GM23338 (cell line): ENCODE results near the gene WBP2. TPM values are rescaled to one million over a fixed set of nuclear protein-coding genes. Genes with fewer than 3 reads are reported as not detected.
A peak's percentile ranks its signal among the peaks of the same experiment; 100 is the strongest.

Experiments
- ATAC-seq: fragments of 200-7000 bp; cut with Tn5 transposase; 3 replicates; pipeline ENCODE4 v1.9.1; 2020
- DNase-seq: peaks from one replicate; pipeline ENCODE4 v3.0.0-alpha.2; 2015; ENCODE audit warnings: low spot score
- H2AFZ ChIP-seq: fragments of 200-600 bp; sonication (generic); 2 replicates; pipeline ENCODE4 v1.8.0; 2016; ENCODE audit warnings: antibody characterized with exemption, mild to moderate bottlenecking, moderate library complexity
- H3F3A ChIP-seq: fragments of 200-600 bp; sonication (generic); replicated peaks from 2 replicates; pipeline ENCODE4 v1.8.0; 2017; ENCODE audit warnings: antibody characterized with exemption, mixed run types, low read depth
- H3K27ac ChIP-seq: fragments of 200-600 bp; sonication (generic); 2 replicates; pipeline ENCODE4 v1.6.1; 2016; ENCODE audit warnings: low read depth
- H3K27me3 ChIP-seq: fragments of 200-600 bp; sonication (generic); 2 replicates; pipeline ENCODE4 v1.8.0; 2016; ENCODE audit warnings: mild to moderate bottlenecking, mixed run types, moderate library complexity; ENCODE audit not compliant: insufficient read depth
- H3K36me3 ChIP-seq: fragments of 200-600 bp; sonication (generic); 2 replicates; pipeline ENCODE4 v1.8.0; 2016; ENCODE audit warnings: mild to moderate bottlenecking; ENCODE audit not compliant: insufficient read depth
- H3K4me1 ChIP-seq: fragments of 200-600 bp; sonication (generic); 2 replicates; pipeline ENCODE4 v1.8.0; 2016; ENCODE audit warnings: mild to moderate bottlenecking, moderate library complexity; ENCODE audit not compliant: insufficient read depth
- H3K4me2 ChIP-seq: fragments of 200-600 bp; sonication (generic); 2 replicates; pipeline ENCODE4 v1.7.1; 2017; ENCODE audit warnings: mixed run types
- H3K4me3 ChIP-seq: fragments of 200-600 bp; sonication (generic); 2 replicates; pipeline ENCODE4 v1.6.1; 2016; ENCODE audit warnings: mixed run types
- H3K79me2 ChIP-seq: fragments of 200-600 bp; sonication (generic); replicated peaks from 2 replicates; pipeline ENCODE4 v1.8.0; 2017; ENCODE audit warnings: mild to moderate bottlenecking; ENCODE audit not compliant: insufficient read depth
- H3K9me2 ChIP-seq: fragments of 200-600 bp; sonication (generic); 2 replicates; pipeline ENCODE4 v1.8.0; 2017; ENCODE audit not compliant: insufficient read depth
- H4K20me1 ChIP-seq: fragments of 200-600 bp; sonication (generic); replicated peaks from 2 replicates; pipeline ENCODE4 v1.8.0; 2017; ENCODE audit warnings: mild to moderate bottlenecking; ENCODE audit not compliant: insufficient read depth
- H3K27ac Mint-ChIP-seq: 2 replicates; pipeline ENCODE4 v1.8.0; 2020; ENCODE audit warnings: inconsistent platforms, mild to moderate bottlenecking, moderate library complexity, mixed read lengths
- H3K27me3 Mint-ChIP-seq: 3 replicates; pipeline ENCODE4 v1.8.0; 2022; ENCODE audit warnings: low read depth, mild to moderate bottlenecking, moderate library complexity, mixed read lengths, inconsistent platforms; ENCODE audit not compliant: insufficient read depth, poor library complexity
- H3K36me3 Mint-ChIP-seq: 3 replicates; pipeline ENCODE4 v1.8.0; 2021; ENCODE audit warnings: low read depth, mild to moderate bottlenecking, inconsistent platforms, moderate library complexity, mixed read lengths
- H3K4me1 Mint-ChIP-seq: 3 replicates; pipeline ENCODE4 v1.8.0; 2020; ENCODE audit warnings: mild to moderate bottlenecking, inconsistent platforms, mixed read lengths
- H3K4me3 Mint-ChIP-seq: 3 replicates; pipeline ENCODE4 v1.8.0; 2021; ENCODE audit warnings: moderate library complexity, mild to moderate bottlenecking, inconsistent platforms, mixed read lengths
- H3K9me3 Mint-ChIP-seq: 3 replicates; pipeline ENCODE4 v1.8.0; 2020; ENCODE audit warnings: moderate library complexity, mild to moderate bottlenecking, inconsistent platforms, mixed read lengths
- CREB1 ChIP-seq: fragments of 250-450 bp; sonication (Bioruptor Pico); IDR thresholded peaks from 2 replicates; pipeline ENCODE4 v1.5.0; 2020; ENCODE audit warnings: low read depth, mild to moderate bottlenecking, moderate library complexity
- EZH2 ChIP-seq: fragments of 200-600 bp; sonication (generic); IDR thresholded peaks from one replicate; pipeline ENCODE4 v1.8.0; 2017; ENCODE audit warnings: antibody characterized with exemption, mild to moderate bottlenecking, low read depth; ENCODE audit not compliant: unreplicated experiment
- JUNB ChIP-seq: IDR thresholded peaks from one replicate; pipeline ENCODE4 v1.6.1; 2016; ENCODE audit warnings: antibody characterized with exemption; ENCODE audit not compliant: unreplicated experiment
- NANOG ChIP-seq: IDR thresholded peaks from 2 replicates; pipeline ENCODE4 v1.6.1; 2016; ENCODE audit warnings: antibody characterized with exemption, borderline replicate concordance
- POLR2AphosphoS5 ChIP-seq: IDR thresholded peaks from 2 replicates; pipeline ENCODE4 v1.6.1; 2016; ENCODE audit warnings: antibody characterized with exemption, low read depth
- STAT1 ChIP-seq: IDR thresholded peaks from one replicate; pipeline ENCODE4 v1.6.1; 2016; ENCODE audit warnings: antibody characterized with exemption; ENCODE audit not compliant: unreplicated experiment
- ZNF114 ChIP-seq: fragments of 250-450 bp; sonication (Bioruptor Pico); IDR thresholded peaks from 2 replicates; pipeline ENCODE4 v1.5.0; 2020; ENCODE audit warnings: mild to moderate bottlenecking, moderate library complexity
- ZNF331 ChIP-seq: fragments of 250-450 bp; sonication (Bioruptor Pico); IDR thresholded peaks from 2 replicates; pipeline ENCODE4 v1.5.0; 2020; ENCODE audit warnings: low read depth, mild to moderate bottlenecking, moderate library complexity
- long read RNA-seq: library from polyadenylated mRNA; unstranded; transcript quantifications from one replicate; pipeline ENCODE4 v2.0.0, GENCODE V29; 2020; ENCODE audit not compliant: unreplicated experiment
- polyA plus RNA-seq: library from polyadenylated mRNA; unstranded; fragments of >200 nt; fragmentation: Nextera tagmentation; extraction: Ambion mirVana; gene quantifications from 2 replicates; pipeline ENCODE4 v1.2.1, GENCODE V29; 2016
- total RNA-seq: library from RNA; depleted of rRNA; stranded (reverse); fragments of >200 nt; shearing (Covaris generic); gene quantifications from 2 replicates; pipeline ENCODE4 v1.2.3, GENCODE V29; 2014; rRNA removed
- TF ChIP-seq, protein P1 (sequence below): IDR thresholded peaks from one replicate; pipeline ENCODE4 v1.6.1; 2018; ENCODE audit warnings: antibody characterized with exemption; ENCODE audit not compliant: unreplicated experiment
- TF ChIP-seq, protein P2 (sequence below), 2 experiments: fragments of 200-600 bp in 1 of 2; sonication (generic) in 1 of 2; conservative IDR thresholded peaks; 2 replicates each; pipeline versions ENCODE4 v1.5.1 to v1.6.1; 2016 to 2017; ENCODE audit warnings: antibody characterized with exemption in 2 of 2, low read depth in 2 of 2, mild to moderate bottlenecking in 2 of 2, moderate library complexity in 1 of 2
- TF ChIP-seq, protein P3 (sequence below): fragments of 250-450 bp; sonication (Bioruptor Pico); IDR thresholded peaks from 2 replicates; pipeline ENCODE4 v1.5.0; 2020; ENCODE audit warnings: mild to moderate bottlenecking, moderate library complexity
- TF ChIP-seq, protein P4 (sequence below): IDR thresholded peaks from 2 replicates; pipeline ENCODE4 v1.6.1; 2016; ENCODE audit warnings: antibody characterized with exemption

WBP2 gene
- 34.9 and 36.2 TPM in 2 replicates for total RNA-seq
- polyA plus RNA-seq: 59.5 and 63.5 TPM in 2 replicates
- long read RNA-seq, transcript WBP2-201 (8 exons, 1,944 nt): major isoform, 25 of 35 reads
- long read RNA-seq, partial matches to known transcripts: 1 of 35 reads
- long read RNA-seq, other reads (novel, unspliced or antisense): 8 of 35 reads

DNA sequence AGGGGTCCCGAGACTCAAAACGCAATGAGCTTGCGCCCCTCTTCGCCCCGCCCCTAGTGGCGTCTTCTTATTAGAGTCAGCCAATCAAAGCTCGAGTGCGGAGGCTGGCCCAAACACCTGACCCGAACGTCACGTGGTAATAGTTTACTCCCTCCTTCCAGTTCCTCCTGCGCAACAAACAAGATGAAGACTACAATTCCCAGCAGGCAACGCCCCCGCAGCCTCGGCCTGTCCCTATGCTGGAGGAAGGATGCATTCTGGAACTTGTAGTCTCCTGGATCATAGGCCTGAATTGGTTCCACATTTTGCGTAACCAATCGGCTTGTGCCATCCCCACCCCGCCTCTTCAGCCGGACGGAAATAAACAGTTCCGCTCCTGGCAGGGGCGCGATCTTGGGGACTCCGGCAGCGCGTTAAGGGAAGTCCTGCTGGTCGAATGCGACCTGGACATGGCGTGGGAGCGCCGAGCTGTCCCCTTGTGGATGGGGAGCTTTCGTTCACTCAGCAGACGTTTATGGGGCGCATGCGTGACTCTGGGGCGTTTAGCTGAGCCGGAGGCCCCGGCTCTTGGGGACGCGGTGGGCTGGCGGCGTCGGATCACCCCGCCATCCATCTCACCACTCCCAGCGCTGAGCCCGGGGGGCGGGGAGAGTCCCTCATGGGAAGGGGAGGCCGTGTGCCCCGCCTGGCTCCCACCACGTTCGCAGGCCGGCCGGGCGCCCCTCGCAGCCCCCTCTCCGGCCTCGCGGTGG, at the start of gene WBP2:
Gene WBP2, minus strand, starts transcription at position 26 of the 752 bp plus-strand sequence. CDS start 38 bp downstream, outside the sequence.
- no peak within 1 kb of the TSS; the same call in 2 of the 3 replicates for H3K4me3 Mint-ChIP-seq
- peak within 1 kb of the TSS; percentile 80 for H2AFZ ChIP-seq

More for the DNA sequence above, at the start of gene WBP2:
- peaks cover 7% of the 10 kb centered on the region; the same call in 1 of the 2 replicates for H3K36me3 ChIP-seq
- TF ChIP-seq, protein P1, sequence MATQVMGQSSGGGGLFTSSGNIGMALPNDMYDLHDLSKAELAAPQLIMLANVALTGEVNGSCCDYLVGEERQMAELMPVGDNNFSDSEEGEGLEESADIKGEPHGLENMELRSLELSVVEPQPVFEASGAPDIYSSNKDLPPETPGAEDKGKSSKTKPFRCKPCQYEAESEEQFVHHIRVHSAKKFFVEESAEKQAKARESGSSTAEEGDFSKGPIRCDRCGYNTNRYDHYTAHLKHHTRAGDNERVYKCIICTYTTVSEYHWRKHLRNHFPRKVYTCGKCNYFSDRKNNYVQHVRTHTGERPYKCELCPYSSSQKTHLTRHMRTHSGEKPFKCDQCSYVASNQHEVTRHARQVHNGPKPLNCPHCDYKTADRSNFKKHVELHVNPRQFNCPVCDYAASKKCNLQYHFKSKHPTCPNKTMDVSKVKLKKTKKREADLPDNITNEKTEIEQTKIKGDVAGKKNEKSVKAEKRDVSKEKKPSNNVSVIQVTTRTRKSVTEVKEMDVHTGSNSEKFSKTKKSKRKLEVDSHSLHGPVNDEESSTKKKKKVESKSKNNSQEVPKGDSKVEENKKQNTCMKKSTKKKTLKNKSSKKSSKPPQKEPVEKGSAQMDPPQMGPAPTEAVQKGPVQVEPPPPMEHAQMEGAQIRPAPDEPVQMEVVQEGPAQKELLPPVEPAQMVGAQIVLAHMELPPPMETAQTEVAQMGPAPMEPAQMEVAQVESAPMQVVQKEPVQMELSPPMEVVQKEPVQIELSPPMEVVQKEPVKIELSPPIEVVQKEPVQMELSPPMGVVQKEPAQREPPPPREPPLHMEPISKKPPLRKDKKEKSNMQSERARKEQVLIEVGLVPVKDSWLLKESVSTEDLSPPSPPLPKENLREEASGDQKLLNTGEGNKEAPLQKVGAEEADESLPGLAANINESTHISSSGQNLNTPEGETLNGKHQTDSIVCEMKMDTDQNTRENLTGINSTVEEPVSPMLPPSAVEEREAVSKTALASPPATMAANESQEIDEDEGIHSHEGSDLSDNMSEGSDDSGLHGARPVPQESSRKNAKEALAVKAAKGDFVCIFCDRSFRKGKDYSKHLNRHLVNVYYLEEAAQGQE: no peak
- TF ChIP-seq ZNF331 (CRISPR knock-in tag) (no peak), NANOG (0 out of 2 replicates have a peak, but pooled peaks have one; percentile 14), CREB1 (CRISPR knock-in tag) (peak; percentile 77), JUNB (no peak), EZH2 (no peak), ZNF114 (CRISPR knock-in tag) (no peak), POLR2AphosphoS5 (peak; percentile 93), STAT1 (no peak)
- TF ChIP-seq, protein P2, sequence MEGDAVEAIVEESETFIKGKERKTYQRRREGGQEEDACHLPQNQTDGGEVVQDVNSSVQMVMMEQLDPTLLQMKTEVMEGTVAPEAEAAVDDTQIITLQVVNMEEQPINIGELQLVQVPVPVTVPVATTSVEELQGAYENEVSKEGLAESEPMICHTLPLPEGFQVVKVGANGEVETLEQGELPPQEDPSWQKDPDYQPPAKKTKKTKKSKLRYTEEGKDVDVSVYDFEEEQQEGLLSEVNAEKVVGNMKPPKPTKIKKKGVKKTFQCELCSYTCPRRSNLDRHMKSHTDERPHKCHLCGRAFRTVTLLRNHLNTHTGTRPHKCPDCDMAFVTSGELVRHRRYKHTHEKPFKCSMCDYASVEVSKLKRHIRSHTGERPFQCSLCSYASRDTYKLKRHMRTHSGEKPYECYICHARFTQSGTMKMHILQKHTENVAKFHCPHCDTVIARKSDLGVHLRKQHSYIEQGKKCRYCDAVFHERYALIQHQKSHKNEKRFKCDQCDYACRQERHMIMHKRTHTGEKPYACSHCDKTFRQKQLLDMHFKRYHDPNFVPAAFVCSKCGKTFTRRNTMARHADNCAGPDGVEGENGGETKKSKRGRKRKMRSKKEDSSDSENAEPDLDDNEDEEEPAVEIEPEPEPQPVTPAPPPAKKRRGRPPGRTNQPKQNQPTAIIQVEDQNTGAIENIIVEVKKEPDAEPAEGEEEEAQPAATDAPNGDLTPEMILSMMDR (conservative IDR thresholded peaks at IDR 0.05; ENCODE audit: low read depth in 2 of 2): 0 out of 4 replicates have a peak, but pooled peaks of 1 of the 2 experiments have one; percentile 13
- TF ChIP-seq, protein P3, sequence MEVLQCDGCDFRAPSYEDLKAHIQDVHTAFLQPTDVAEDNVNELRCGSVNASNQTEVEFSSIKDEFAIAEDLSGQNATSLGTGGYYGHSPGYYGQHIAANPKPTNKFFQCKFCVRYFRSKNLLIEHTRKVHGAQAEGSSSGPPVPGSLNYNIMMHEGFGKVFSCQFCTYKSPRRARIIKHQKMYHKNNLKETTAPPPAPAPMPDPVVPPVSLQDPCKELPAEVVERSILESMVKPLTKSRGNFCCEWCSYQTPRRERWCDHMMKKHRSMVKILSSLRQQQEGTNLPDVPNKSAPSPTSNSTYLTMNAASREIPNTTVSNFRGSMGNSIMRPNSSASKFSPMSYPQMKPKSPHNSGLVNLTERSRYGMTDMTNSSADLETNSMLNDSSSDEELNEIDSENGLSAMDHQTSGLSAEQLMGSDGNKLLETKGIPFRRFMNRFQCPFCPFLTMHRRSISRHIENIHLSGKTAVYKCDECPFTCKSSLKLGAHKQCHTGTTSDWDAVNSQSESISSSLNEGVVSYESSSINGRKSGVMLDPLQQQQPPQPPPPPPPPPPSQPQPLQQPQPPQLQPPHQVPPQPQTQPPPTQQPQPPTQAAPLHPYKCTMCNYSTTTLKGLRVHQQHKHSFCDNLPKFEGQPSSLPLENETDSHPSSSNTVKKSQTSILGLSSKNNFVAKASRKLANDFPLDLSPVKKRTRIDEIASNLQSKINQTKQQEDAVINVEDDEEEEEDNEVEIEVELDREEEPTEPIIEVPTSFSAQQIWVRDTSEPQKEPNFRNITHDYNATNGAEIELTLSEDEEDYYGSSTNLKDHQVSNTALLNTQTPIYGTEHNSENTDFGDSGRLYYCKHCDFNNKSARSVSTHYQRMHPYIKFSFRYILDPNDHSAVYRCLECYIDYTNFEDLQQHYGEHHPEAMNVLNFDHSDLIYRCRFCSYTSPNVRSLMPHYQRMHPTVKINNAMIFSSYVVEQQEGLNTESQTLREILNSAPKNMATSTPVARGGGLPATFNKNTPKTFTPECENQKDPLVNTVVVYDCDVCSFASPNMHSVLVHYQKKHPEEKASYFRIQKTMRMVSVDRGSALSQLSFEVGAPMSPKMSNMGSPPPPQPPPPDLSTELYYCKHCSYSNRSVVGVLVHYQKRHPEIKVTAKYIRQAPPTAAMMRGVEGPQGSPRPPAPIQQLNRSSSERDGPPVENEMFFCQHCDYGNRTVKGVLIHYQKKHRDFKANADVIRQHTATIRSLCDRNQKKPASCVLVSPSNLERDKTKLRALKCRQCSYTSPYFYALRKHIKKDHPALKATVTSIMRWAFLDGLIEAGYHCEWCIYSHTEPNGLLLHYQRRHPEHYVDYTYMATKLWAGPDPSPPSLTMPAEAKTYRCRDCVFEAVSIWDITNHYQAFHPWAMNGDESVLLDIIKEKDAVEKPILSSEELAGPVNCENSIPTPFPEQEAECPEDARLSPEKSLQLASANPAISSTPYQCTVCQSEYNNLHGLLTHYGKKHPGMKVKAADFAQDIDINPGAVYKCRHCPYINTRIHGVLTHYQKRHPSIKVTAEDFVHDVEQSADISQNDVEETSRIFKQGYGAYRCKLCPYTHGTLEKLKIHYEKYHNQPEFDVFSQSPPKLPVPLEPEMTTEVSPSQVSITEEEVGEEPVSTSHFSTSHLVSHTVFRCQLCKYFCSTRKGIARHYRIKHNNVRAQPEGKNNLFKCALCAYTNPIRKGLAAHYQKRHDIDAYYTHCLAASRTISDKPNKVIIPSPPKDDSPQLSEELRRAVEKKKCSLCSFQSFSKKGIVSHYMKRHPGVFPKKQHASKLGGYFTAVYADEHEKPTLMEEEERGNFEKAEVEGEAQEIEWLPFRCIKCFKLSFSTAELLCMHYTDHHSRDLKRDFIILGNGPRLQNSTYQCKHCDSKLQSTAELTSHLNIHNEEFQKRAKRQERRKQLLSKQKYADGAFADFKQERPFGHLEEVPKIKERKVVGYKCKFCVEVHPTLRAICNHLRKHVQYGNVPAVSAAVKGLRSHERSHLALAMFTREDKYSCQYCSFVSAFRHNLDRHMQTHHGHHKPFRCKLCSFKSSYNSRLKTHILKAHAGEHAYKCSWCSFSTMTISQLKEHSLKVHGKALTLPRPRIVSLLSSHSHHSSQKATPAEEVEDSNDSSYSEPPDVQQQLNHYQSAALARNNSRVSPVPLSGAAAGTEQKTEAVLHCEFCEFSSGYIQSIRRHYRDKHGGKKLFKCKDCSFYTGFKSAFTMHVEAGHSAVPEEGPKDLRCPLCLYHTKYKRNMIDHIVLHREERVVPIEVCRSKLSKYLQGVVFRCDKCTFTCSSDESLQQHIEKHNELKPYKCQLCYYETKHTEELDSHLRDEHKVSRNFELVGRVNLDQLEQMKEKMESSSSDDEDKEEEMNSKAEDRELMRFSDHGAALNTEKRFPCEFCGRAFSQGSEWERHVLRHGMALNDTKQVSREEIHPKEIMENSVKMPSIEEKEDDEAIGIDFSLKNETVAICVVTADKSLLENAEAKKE (CRISPR knock-in tag): no peak
- TF ChIP-seq, protein P4, sequence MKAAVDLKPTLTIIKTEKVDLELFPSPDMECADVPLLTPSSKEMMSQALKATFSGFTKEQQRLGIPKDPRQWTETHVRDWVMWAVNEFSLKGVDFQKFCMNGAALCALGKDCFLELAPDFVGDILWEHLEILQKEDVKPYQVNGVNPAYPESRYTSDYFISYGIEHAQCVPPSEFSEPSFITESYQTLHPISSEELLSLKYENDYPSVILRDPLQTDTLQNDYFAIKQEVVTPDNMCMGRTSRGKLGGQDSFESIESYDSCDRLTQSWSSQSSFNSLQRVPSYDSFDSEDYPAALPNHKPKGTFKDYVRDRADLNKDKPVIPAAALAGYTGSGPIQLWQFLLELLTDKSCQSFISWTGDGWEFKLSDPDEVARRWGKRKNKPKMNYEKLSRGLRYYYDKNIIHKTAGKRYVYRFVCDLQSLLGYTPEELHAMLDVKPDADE: peak; percentile 98
- H3K9me3 Mint-ChIP-seq: no peaks in the 10 kb centered on the region
- H3K36me3 Mint-ChIP-seq: peaks cover 14% of the 10 kb centered on the region; the same call in 2 of the 3 replicates
- H3K4me1 ChIP-seq: peaks cover 6% of the 10 kb centered on the region
- ATAC-seq (peak; percentile 91), DNase-seq (peak; percentile 100)
- no peaks in the 10 kb centered on the region for H3K9me2 ChIP-seq
- H3K4me2 ChIP-seq: peak within 1 kb of the TSS; percentile 87
- H4K20me1 ChIP-seq: 0 out of 2 replicates have a peak, but pooled peaks cover 10% of the 10 kb centered on the region
- peak within 1 kb of the TSS; percentile 64 for H3K4me3 ChIP-seq
- H3K4me1 Mint-ChIP-seq: peaks cover 9% of the 10 kb centered on the region
- peak within 1 kb of the TSS; percentile 89 for H3K27ac Mint-ChIP-seq
- H3K27me3 Mint-ChIP-seq: peaks cover under 1% of the 10 kb centered on the region
- peak within 1 kb of the TSS; percentile 85 for H3K27ac ChIP-seq
- H3F3A ChIP-seq: peaks cover 9% of the 10 kb centered on the region; the same call in 1 of the 2 replicates
- H3K79me2 ChIP-seq: peaks cover 20% of the 10 kb centered on the region
- H3K27me3 ChIP-seq: no peaks in the 10 kb centered on the region
